ENCODE data around the gene UBE2K.
"Not testable (repeated sequence)": the region's sequence is repeated elsewhere in the genome, so short reads cannot be mapped to it uniquely, and the experiment has no call there.

UBE2K gene

GRCh38 chr4:39731908-39732307 is 34.0 kb downstream of the UBE2K start:
- no peak for DNase-seq

- peak in 1 of 5 donors; percentile 7 for DNase-seq
These were observed 34.8 kb downstream of the UBE2K start for GRCh38 chr4:39732728-39733127.

GRCh38 chr4:39739591-39739990 is 41.7 kb downstream of the UBE2K start:
- not testable (repeated sequence) for DNase-seq

GRCh38 chr4:39741401-39741800 is 43.5 kb downstream of the UBE2K start:
- no peak for DNase-seq

- DNase-seq: no peak
These were observed 48.0 kb downstream of the UBE2K start for GRCh38 chr4:39745920-39746319.

- no peak for DNase-seq
These were observed 52.3 kb downstream of the UBE2K start for GRCh38 chr4:39750216-39750615.

GRCh38 chr4:39754309-39754708 is 56.4 kb downstream of the UBE2K start:
- DNase-seq: no peak

GRCh38 chr4:39756159-39756558 is 58.2 kb downstream of the UBE2K start:
- no peak for DNase-seq

- DNase-seq: no peak
These were observed 60.2 kb downstream of the UBE2K start for GRCh38 chr4:39758176-39758575.

GRCh38 chr4:39759569-39759968 is 61.6 kb downstream of the UBE2K start:
- no peak for DNase-seq

- DNase-seq: no peak
These were observed 63.2 kb downstream of the UBE2K start for GRCh38 chr4:39761005-39761667.

GRCh38 chr4:39763714-39764572 is 66.0 kb downstream of the UBE2K start:
- DNase-seq: no peak

GRCh38 chr4:39770005-39770404 is 72.1 kb downstream of the UBE2K start:
- no peak for DNase-seq

GRCh38 chr4:39770471-39770870 is 72.5 kb downstream of the UBE2K start:
- DNase-seq: no peak

GRCh38 chr4:39770969-39771724 is 73.2 kb downstream of the UBE2K start:
- DNase-seq: no peak

- not testable (repeated sequence) for DNase-seq
These were observed 84.1 kb downstream of the UBE2K start for GRCh38 chr4:39781988-39782387.

GRCh38 chr4:39785083-39785482 is 87.1 kb downstream of the UBE2K start:
- no peak for DNase-seq

- DNase-seq: no peak
These were observed 88.9 kb downstream of the UBE2K start for GRCh38 chr4:39786838-39787237.

- no peak for DNase-seq
These were observed 94.2 kb downstream of the UBE2K start for GRCh38 chr4:39792128-39792527.

- no peak for DNase-seq
These were observed 94.6 kb downstream of the UBE2K start for GRCh38 chr4:39792529-39792928.

GRCh38 chr4:39792976-39793375 is 95.0 kb downstream of the UBE2K start:
- DNase-seq: not testable (repeated sequence)

- DNase-seq: no peak
These were observed 104.1 kb downstream of the UBE2K start for GRCh38 chr4:39802005-39802404.

- no peak for DNase-seq
These were observed 110.4 kb downstream of the UBE2K start for GRCh38 chr4:39808231-39808749.

Measured in T-helper 1 cell (primary cell).